A673 (cell line): Measurements from ENCODE around the gene RPL10A. TPM values are rescaled to one million over a fixed set of nuclear protein-coding genes. Genes with fewer than 3 reads are reported as not detected.

Experiments used
- BruUV-seq: library from RNA; stranded (reverse); fragments of 400-500 nt; replicated peaks from 2 replicates; lab custom pipeline; 2021; lab: Mats Ljungman, UMichigan
- CTCF ChIA-PET: fragments of 300-600 bp; sonication (Branson Sonifier 250); formaldehyde crosslinking; loops from one replicate; lab custom pipeline; 2022; ENCODE audit warnings: antibody characterized with exemption; lab: Charles Lee
- POLR2A ChIA-PET: fragments of 300-600 bp; sonication (Branson Sonifier 250); formaldehyde crosslinking; loops from one replicate; lab custom pipeline; 2022; ENCODE audit warnings: antibody characterized with exemption; ENCODE audit not compliant: low non-redundant PET; lab: Charles Lee
- DNase-seq: peaks from one replicate; pipeline ENCODE4 v3.0.0-alpha.2; 2015; ENCODE audit warnings: low spot score
- H3K27ac ChIP-seq: fragments of 200-600 bp; sonication (generic); 2 replicates; pipeline ENCODE4 v1.5.1; 2016; ENCODE audit warnings: mixed run types, low read depth, mild to moderate bottlenecking, mixed read lengths, antibody characterized with exemption, low read length; ENCODE audit not compliant: poor library complexity, severe bottlenecking
- H3K27me3 ChIP-seq: fragments of 200-600 bp; sonication (generic); replicated peaks from 2 replicates; pipeline ENCODE4 v1.6.1; 2017; ENCODE audit warnings: mixed run types, low read depth, mild to moderate bottlenecking, mixed read lengths, antibody characterized with exemption, low read length; ENCODE audit not compliant: insufficient read depth, poor library complexity
- H3K36me3 ChIP-seq: fragments of 200-600 bp; sonication (generic); 2 replicates; pipeline ENCODE4 v1.6.1; 2016; ENCODE audit warnings: mixed run types, mild to moderate bottlenecking, mixed read lengths, antibody characterized with exemption, low read length; ENCODE audit not compliant: insufficient read depth, poor library complexity, severe bottlenecking
- H3K4me1 ChIP-seq: fragments of 200-600 bp; sonication (generic); 2 replicates; pipeline ENCODE4 v1.6.1; 2017; ENCODE audit warnings: mixed run types, mild to moderate bottlenecking, mixed read lengths, antibody characterized with exemption, low read length; ENCODE audit not compliant: insufficient read depth, poor library complexity, severe bottlenecking
- H3K4me3 ChIP-seq: fragments of 200-600 bp; sonication (generic); 2 replicates; pipeline ENCODE4 v1.5.1; 2016; ENCODE audit warnings: low read depth, mixed run types, mild to moderate bottlenecking, mixed read lengths, low read length; ENCODE audit not compliant: poor library complexity, severe bottlenecking
- H3K9me3 ChIP-seq: fragments of 200-600 bp; sonication (generic); 2 replicates; pipeline ENCODE4 v1.6.1; 2016; ENCODE audit warnings: mixed run types, low read depth, mild to moderate bottlenecking, mixed read lengths, antibody characterized with exemption, low read length; ENCODE audit not compliant: poor library complexity, severe bottlenecking
- EZH2 ChIP-seq: fragments of 200-600 bp; sonication (generic); IDR thresholded peaks from 2 replicates; pipeline ENCODE4 v1.6.1; 2017; ENCODE audit warnings: borderline replicate concordance, low read depth, mild to moderate bottlenecking, mixed read lengths, antibody characterized with exemption, low read length; ENCODE audit not compliant: poor library complexity, severe bottlenecking
- intact Hi-C: fragments of 100-400 bp; cut with micrococcal nuclease; formaldehyde crosslinking; loops from one replicate; pipeline ENCODE4 v1.10.0; 2022; ENCODE audit not compliant: unreplicated experiment
- total RNA-seq: library from RNA; stranded (reverse); gene quantifications from 2 replicates; pipeline ENCODE4 v1.2.3, GENCODE V29; 2021
- TF ChIP-seq, protein P1 (sequence below): fragments of 300-800, 200-600 bp; sonication (generic); conservative IDR thresholded peaks from 2 replicates; pipeline ENCODE4 v1.5.1; 2017; ENCODE audit warnings: low read depth, mild to moderate bottlenecking, antibody characterized with exemption, low read length, moderate library complexity, mixed read lengths

Gene RPL10A
- total RNA-seq, 1 experiment from 2014 or later = 1,064 TPM

- Histone ChIP-seq H3K27ac (no peak overlapping the region), H3K4me3 (no peak overlapping the region), H3K27me3 (no peaks in the 10 kb centered on the region), H3K4me1 (no peaks in the 10 kb centered on the region), H3K9me3 (no peaks in the 10 kb centered on the region), H3K36me3 (no peaks in the 10 kb centered on the region)
- DNase-seq = peak; percentile 37
- intact Hi-C loops = no loop called here
- ChIA-PET CTCF (no interaction called here), POLR2A (no interaction called here)
- TF ChIP-seq EZH2 = no peak
- TF ChIP-seq, protein P1, sequence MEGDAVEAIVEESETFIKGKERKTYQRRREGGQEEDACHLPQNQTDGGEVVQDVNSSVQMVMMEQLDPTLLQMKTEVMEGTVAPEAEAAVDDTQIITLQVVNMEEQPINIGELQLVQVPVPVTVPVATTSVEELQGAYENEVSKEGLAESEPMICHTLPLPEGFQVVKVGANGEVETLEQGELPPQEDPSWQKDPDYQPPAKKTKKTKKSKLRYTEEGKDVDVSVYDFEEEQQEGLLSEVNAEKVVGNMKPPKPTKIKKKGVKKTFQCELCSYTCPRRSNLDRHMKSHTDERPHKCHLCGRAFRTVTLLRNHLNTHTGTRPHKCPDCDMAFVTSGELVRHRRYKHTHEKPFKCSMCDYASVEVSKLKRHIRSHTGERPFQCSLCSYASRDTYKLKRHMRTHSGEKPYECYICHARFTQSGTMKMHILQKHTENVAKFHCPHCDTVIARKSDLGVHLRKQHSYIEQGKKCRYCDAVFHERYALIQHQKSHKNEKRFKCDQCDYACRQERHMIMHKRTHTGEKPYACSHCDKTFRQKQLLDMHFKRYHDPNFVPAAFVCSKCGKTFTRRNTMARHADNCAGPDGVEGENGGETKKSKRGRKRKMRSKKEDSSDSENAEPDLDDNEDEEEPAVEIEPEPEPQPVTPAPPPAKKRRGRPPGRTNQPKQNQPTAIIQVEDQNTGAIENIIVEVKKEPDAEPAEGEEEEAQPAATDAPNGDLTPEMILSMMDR = no peak
- BruUV-seq = no TSS peak
These were observed 24.7 kb upstream of the RPL10A start for GRCh38 chr6:35443341-35444030.

- H3K27ac ChIP-seq = no peak overlapping the region
- H3K36me3 ChIP-seq = no peaks in the 10 kb centered on the region
- POLR2A ChIA-PET = no interaction called here
- no peaks in the 10 kb centered on the region for H3K27me3 ChIP-seq
- DNase-seq = no peak
- H3K4me1 ChIP-seq = no peaks in the 10 kb centered on the region
- CTCF ChIA-PET = no interaction called here
- intact Hi-C loops = no loop called here
- no peak overlapping the region for H3K4me3 ChIP-seq
- H3K9me3 ChIP-seq = no peaks in the 10 kb centered on the region
- no TSS peak for BruUV-seq
- no peak for TF ChIP-seq EZH2
- TF ChIP-seq, protein P1 = no peak
These were observed 22.5 kb upstream of the RPL10A start for GRCh38 chr6:35445691-35446090.

DNA sequence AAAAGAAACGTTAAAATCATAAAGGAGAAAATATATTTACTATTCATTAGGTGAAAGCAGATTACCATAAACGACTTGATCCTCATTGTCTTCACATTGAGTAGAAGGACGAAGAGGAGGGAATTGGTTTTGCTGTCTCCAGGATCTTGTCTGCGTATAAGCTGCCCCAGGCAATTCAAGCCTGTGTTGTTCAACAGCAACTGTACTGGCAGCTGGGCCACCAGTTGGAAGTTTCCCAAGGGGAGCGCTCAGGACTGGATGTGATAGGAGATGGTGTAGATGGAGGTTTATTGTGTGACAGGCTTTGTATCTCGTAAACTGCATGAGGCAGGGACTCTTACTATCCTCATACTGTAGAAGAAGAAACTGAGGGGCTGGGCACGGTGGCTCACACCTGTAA lies 20.0 kb upstream of the RPL10A start:
- CTCF ChIA-PET = interaction anchor here (2.1 kb wide), 1 partner anchor 106 kb away, joined by 42 read pairs; the partner anchor contains the start of gene PPARD
- intact Hi-C loops = no loop called here

More for the DNA sequence above, 20.0 kb upstream of the RPL10A start:
- no peak overlapping the region for H3K27ac ChIP-seq
- peaks cover 9% of the 10 kb centered on the region for H3K4me1 ChIP-seq
- H3K9me3 ChIP-seq = no peaks in the 10 kb centered on the region
- POLR2A ChIA-PET = no interaction called here
- H3K36me3 ChIP-seq = no peaks in the 10 kb centered on the region
- no TSS peak for BruUV-seq
- no peak for DNase-seq
- TF ChIP-seq EZH2 = no peak
- TF ChIP-seq, protein P1 = no peak
- no peak overlapping the region for H3K4me3 ChIP-seq
- H3K27me3 ChIP-seq = no peaks in the 10 kb centered on the region
